Suppressor macrophage treated with lipopolysaccharide for 4 hours (primary cell): ENCODE data around the gene SEMA3D.

Source experiments
- DNase-seq: peaks from one replicate; pipeline ENCODE4 v3.0.0-alpha.2; 2020

Gene SEMA3D

GRCh38 chr7:85183296-85183695, 3.6 kb downstream of the SEMA3D start:
- DNase-seq, result no peak

GRCh38 chr7:85178531-85179298, 8.1 kb downstream of the SEMA3D start:
- no peak for DNase-seq

- DNase-seq, result no peak
Observed at GRCh38 chr7:85177316-85177715, 9.5 kb downstream of the SEMA3D start.

GRCh38 chr7:85176197-85176596, 10.7 kb downstream of the SEMA3D start:
- no peak for DNase-seq

GRCh38 chr7:85175217-85175616, 11.6 kb downstream of the SEMA3D start:
- no peak for DNase-seq

- DNase-seq, result no peak
Observed at GRCh38 chr7:85172530-85172941, 14.3 kb downstream of the SEMA3D start.

GRCh38 chr7:85167636-85168035, 19.2 kb downstream of the SEMA3D start:
- DNase-seq, result no peak

- DNase-seq, result no peak
Observed at GRCh38 chr7:85165263-85165662, 21.6 kb downstream of the SEMA3D start.

- DNase-seq, result no peak
Observed at GRCh38 chr7:85164376-85164775, 22.5 kb downstream of the SEMA3D start.

- DNase-seq, result no peak
Observed at GRCh38 chr7:85162721-85163120, 24.1 kb downstream of the SEMA3D start.

- DNase-seq, result peak; percentile 72
Observed at GRCh38 chr7:85160223-85160622, 26.6 kb downstream of the SEMA3D start.

GRCh38 chr7:85159003-85159402, 27.9 kb downstream of the SEMA3D start:
- DNase-seq, result no peak

- DNase-seq, result no peak
Observed at GRCh38 chr7:85156661-85157208, 30.1 kb downstream of the SEMA3D start.

- no peak for DNase-seq
Observed at GRCh38 chr7:85154282-85154937, 32.4 kb downstream of the SEMA3D start.

GRCh38 chr7:85153715-85154114, 33.1 kb downstream of the SEMA3D start:
- DNase-seq, result no peak

GRCh38 chr7:85150624-85151023, 36.2 kb downstream of the SEMA3D start:
- no peak for DNase-seq

GRCh38 chr7:85144771-85145170, 42.1 kb downstream of the SEMA3D start:
- no peak for DNase-seq

- no peak for DNase-seq
Observed at GRCh38 chr7:85135977-85136376, 50.9 kb downstream of the SEMA3D start.

GRCh38 chr7:85133560-85133959, 53.3 kb downstream of the SEMA3D start:
- no peak for DNase-seq

GRCh38 chr7:85133006-85133405, 53.9 kb downstream of the SEMA3D start:
- DNase-seq, result no peak

- no peak for DNase-seq
Observed at GRCh38 chr7:85130702-85131101, 56.2 kb downstream of the SEMA3D start.

GRCh38 chr7:85126383-85126782, 60.5 kb downstream of the SEMA3D start:
- DNase-seq, result no peak

GRCh38 chr7:85125651-85126131, 61.2 kb downstream of the SEMA3D start:
- no peak for DNase-seq

- no peak for DNase-seq
Observed at GRCh38 chr7:85125176-85125575, 61.7 kb downstream of the SEMA3D start.
